Measurements from ENCODE around the gene ASNSD1. TPM values are rescaled to one million over a fixed set of nuclear protein-coding genes. Genes with fewer than 3 reads are reported as not detected.

ASNSD1 gene
- total and polyA plus RNA-seq, 2 donors (not counting 1 experiment from before 2014, with no cell fraction given) = 13.0 to 29.8 TPM

GRCh38 chr2:189625636-189626035, 35.6 kb upstream of the ASNSD1 start:
- WGBS (ENCODE audit: insufficient coverage) = no CpG with 5 or more reads among the region's 2 CpGs
- POLR2A ChIA-PET = no interaction called here
- CTCF ChIA-PET = interaction anchor here (1.1 kb wide), 1 partner anchor 21 kb away, joined by 3 read pairs; no protein-coding TSS in a partner anchor

GRCh38 chr2:189627789-189628188, 33.5 kb upstream of the ASNSD1 start:
- Histone ChIP-seq H4K20me1 (ENCODE audit: control insufficient read depth, insufficient read depth, low read length, poor library complexity, severe bottlenecking) (no peaks in the 10 kb centered on the region), H3K36me3 (replicated peaks in 1 of 2; ENCODE audit: control extremely low read depth in 1 of 2, control insufficient read depth in 1 of 2, extremely low read depth in 1 of 2, insufficient read depth in 2 of 2, low read length in 1 of 2) (no peaks in the 10 kb centered on the region), H3K9ac (ENCODE audit: low read length) (no peak overlapping the region), H3K4me3 (ENCODE audit: control extremely low read depth in 1 of 5, extremely low read depth in 1 of 5, insufficient read depth in 1 of 5, low read depth in 2 of 5, low read length in 4 of 5) (no peak overlapping the region), H3K27me3 (replicated peaks in 1 of 4; ENCODE audit: control extremely low read depth in 1 of 4, control insufficient read depth in 3 of 4, insufficient read depth in 4 of 4, low read length in 3 of 4) (no peaks in the 10 kb centered on the region), H3K27ac (ENCODE audit: low read length in 2 of 2) (no peak overlapping the region), H3K4me2 (replicated peaks; ENCODE audit: low read depth, low read length, poor library complexity, severe bottlenecking) (no peak overlapping the region), H2AFZ (ENCODE audit: insufficient read depth, low read depth, low read length, poor library complexity, severe bottlenecking) (no peak overlapping the region), H3K9me3 (ENCODE audit: control extremely low read depth in 1 of 3, control insufficient read depth in 2 of 3, insufficient read depth in 1 of 3, low read length in 2 of 3) (no peaks in the 10 kb centered on the region), H3K79me2 (ENCODE audit: control insufficient read depth, insufficient read depth, low read length) (no peaks in the 10 kb centered on the region), H3K4me1 (ENCODE audit: control insufficient read depth in 2 of 2, insufficient read depth in 2 of 2, low read length in 2 of 2) (no peaks in the 10 kb centered on the region)
- POLR2A ChIA-PET = no interaction called here
- Mint-ChIP-seq H3K4me1 (no peaks in the 10 kb centered on the region), H3K9me3 (ENCODE audit: insufficient read depth) (no peaks in the 10 kb centered on the region), H3K4me3 (no peak overlapping the region), H3K27ac (no peak overlapping the region), H3K27me3 (peaks cover 18% of the 10 kb centered on the region)
- DNase-seq (no peak), ATAC-seq (ENCODE audit: low read depth) (no peak)
- CTCF ChIA-PET = no interaction called here
- TF ChIP-seq CTCF (IDR thresholded peaks at IDR 0.05) (no peak), EZH2 (IDR thresholded peaks at IDR 0.05; ENCODE audit: borderline replicate concordance, insufficient read depth, low read depth, low read length, poor library complexity, severe bottlenecking) (no peak)
- WGBS (ENCODE audit: insufficient coverage) = no CpG with 5 or more reads among the region's 1 CpG
- intact Hi-C loops (cut with micrococcal nuclease) = no loop called here

More at GRCh38 chr2:189625636-189626035, 35.6 kb upstream of the ASNSD1 start:
- H3K36me3 ChIP-seq (replicated peaks in 1 of 2; ENCODE audit: control extremely low read depth in 1 of 2, control insufficient read depth in 1 of 2, extremely low read depth in 1 of 2, insufficient read depth in 2 of 2, low read length in 1 of 2) = no peaks in the 10 kb centered on the region
- no peak overlapping the region for H3K4me2 ChIP-seq (replicated peaks; ENCODE audit: low read depth, low read length, poor library complexity, severe bottlenecking)
- intact Hi-C loops (cut with micrococcal nuclease) = no loop called here
- Mint-ChIP-seq H3K27me3 (peaks cover 18% of the 10 kb centered on the region), H3K27ac (no peak overlapping the region), H3K4me1 (no peaks in the 10 kb centered on the region), H3K4me3 (no peak overlapping the region), H3K9me3 (ENCODE audit: insufficient read depth) (no peaks in the 10 kb centered on the region)
- no peaks in the 10 kb centered on the region for H3K27me3 ChIP-seq (replicated peaks in 1 of 4; ENCODE audit: control extremely low read depth in 1 of 4, control insufficient read depth in 3 of 4, insufficient read depth in 4 of 4, low read length in 3 of 4)
- H3K79me2 ChIP-seq (ENCODE audit: control insufficient read depth, insufficient read depth, low read length) = no peaks in the 10 kb centered on the region
- no peak overlapping the region for H3K4me3 ChIP-seq (ENCODE audit: control extremely low read depth in 1 of 5, extremely low read depth in 1 of 5, insufficient read depth in 1 of 5, low read depth in 2 of 5, low read length in 4 of 5)
- no peak overlapping the region for H2AFZ ChIP-seq (ENCODE audit: insufficient read depth, low read depth, low read length, poor library complexity, severe bottlenecking)
- H3K27ac ChIP-seq (ENCODE audit: low read length in 2 of 2) = no peak overlapping the region
- TF ChIP-seq EZH2 (IDR thresholded peaks at IDR 0.05; ENCODE audit: borderline replicate concordance, insufficient read depth, low read depth, low read length, poor library complexity, severe bottlenecking) = no peak
- no peak for TF ChIP-seq CTCF (IDR thresholded peaks at IDR 0.05)
- H3K9ac ChIP-seq (ENCODE audit: low read length) = no peak overlapping the region
- DNase-seq = no peak
- no peaks in the 10 kb centered on the region for H3K4me1 ChIP-seq (ENCODE audit: control insufficient read depth in 2 of 2, insufficient read depth in 2 of 2, low read length in 2 of 2)
- ATAC-seq (ENCODE audit: low read depth) = no peak
- no peaks in the 10 kb centered on the region for H3K9me3 ChIP-seq (ENCODE audit: control extremely low read depth in 1 of 3, control insufficient read depth in 2 of 3, insufficient read depth in 1 of 3, low read length in 2 of 3)
- no peaks in the 10 kb centered on the region for H4K20me1 ChIP-seq (ENCODE audit: control insufficient read depth, insufficient read depth, low read length, poor library complexity, severe bottlenecking)

Measured in B cell (primary cell).